Esophagus (tissue), 2 donors: ENCODE data around the gene HS2ST1. TPM values are rescaled to one million over a fixed set of nuclear protein-coding genes. Genes with fewer than 3 reads are reported as not detected.

Source experiments
- H3K27ac ChIP-seq, 2 donors: one replicate each; pipeline ENCODE4 v1.5.1; 2013; ENCODE audit warnings: low read depth in 2 of 2, mild to moderate bottlenecking in 2 of 2, inconsistent platforms in 1 of 2, low read length in 1 of 2, moderate library complexity in 1 of 2
- H3K27me3 ChIP-seq, 2 donors: one replicate each; pipeline ENCODE4 v1.6.1; 2013; ENCODE audit warnings: low read length in 2 of 2, control low read depth in 1 of 2, mild to moderate bottlenecking in 1 of 2; ENCODE audit not compliant: insufficient read depth in 2 of 2, control insufficient read depth in 1 of 2
- H3K36me3 ChIP-seq, 2 donors: one replicate each; pipeline ENCODE4 v1.6.1; 2013; ENCODE audit warnings: low read length in 1 of 2; ENCODE audit not compliant: control insufficient read depth in 2 of 2, insufficient read depth in 2 of 2
- H3K4me1 ChIP-seq, 2 donors: one replicate each; pipeline ENCODE4 v1.6.1; 2013; ENCODE audit warnings: low read length in 1 of 2; ENCODE audit not compliant: control insufficient read depth in 2 of 2, insufficient read depth in 2 of 2
- H3K4me3 ChIP-seq, 2 donors: one replicate each; pipeline ENCODE4 v1.5.1; 2013; ENCODE audit warnings: low read length in 2 of 2, mild to moderate bottlenecking in 2 of 2, low read depth in 1 of 2, moderate library complexity in 1 of 2
- H3K9me3 ChIP-seq, 2 donors: one replicate each; pipeline ENCODE4 v1.6.1; 2013; ENCODE audit warnings: mild to moderate bottlenecking in 2 of 2, low read depth in 1 of 2, low read length in 1 of 2, moderate library complexity in 1 of 2; ENCODE audit not compliant: control insufficient read depth in 2 of 2, insufficient read depth in 1 of 2
- WGBS, 2 donors: extraction: QIAGEN DNeasy Blood & Tissue Kit; methylation state at CpG; one replicate each; pipeline ENCODE4 v1.1.7; 2013; 5-methylcytosine and 5-hydroxymethylcytosine counted together
- polyA plus RNA-seq, 2 donors: library from polyadenylated mRNA; stranded (reverse); fragments of 200-250 nt; gene quantifications; one replicate each; pipeline ENCODE4 v1.2.3, GENCODE V29; 2013
- donor health status: healthy with polysubstance abuse.
- donor health status: Bipolar disorder and iron deficiency.

Gene HS2ST1
- polyA plus RNA-seq, 2 donors: 2.7 to 3.8 TPM

DNA sequence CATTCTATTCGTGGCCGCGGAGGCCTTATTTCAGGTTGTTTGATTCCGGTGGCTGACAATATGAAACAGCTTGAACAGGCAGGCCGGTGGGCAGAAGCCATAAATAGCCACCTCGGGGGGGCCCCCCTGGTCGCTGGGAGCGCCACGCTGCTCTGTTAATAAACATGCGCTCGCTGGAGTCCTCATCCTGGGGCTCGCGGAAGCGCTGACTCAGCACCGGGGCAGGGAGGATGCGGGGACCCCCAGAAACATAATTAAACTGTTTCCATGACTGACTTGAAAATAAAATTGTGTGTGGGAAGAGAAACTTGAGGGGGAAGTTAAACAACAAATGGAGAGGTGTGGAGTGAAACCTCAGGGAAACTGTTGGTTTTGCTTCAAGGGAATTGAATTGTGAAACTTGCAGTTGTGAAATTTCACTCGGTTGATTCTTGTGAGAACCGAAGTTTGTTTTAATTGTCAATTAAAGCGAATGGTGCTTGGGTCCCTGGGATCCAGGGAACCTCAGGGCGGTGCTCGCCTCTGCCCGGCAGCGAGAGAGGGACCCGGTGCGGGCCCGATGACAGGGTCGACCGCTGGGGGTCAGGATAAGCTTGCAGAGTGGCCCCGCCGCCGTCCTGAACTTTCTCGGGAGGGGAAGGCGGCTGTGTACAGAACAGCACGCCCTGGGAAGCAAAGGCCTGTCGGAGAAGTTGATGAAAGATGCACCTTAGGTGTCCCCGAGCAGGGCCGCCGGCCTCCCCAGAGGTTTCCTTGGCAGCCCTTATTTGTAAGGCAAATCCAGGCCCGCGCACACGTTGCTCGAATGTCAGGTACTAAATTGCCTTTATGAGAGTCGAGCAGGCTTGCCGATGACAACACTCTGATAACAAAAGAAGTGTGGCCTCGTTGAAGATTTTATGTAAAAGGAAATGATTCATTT is 237.3 kb downstream of the HS2ST1 start:
- peak overlapping the region in 1 of 2 donors; percentile 40 for H3K27ac ChIP-seq
- no peaks in the 10 kb centered on the region for H3K9me3 ChIP-seq
- no peaks in the 10 kb centered on the region for H3K36me3 ChIP-seq
- H3K4me3 ChIP-seq: peak overlapping the region in 1 of 2 donors; percentile 31
- peaks cover 0 to 3% of the 10 kb centered on the region in 2 donors for H3K4me1 ChIP-seq
- peaks cover 0 to 3% of the 10 kb centered on the region in 2 donors for H3K27me3 ChIP-seq
- WGBS, 2 donors: 23 to 24% methylated on average over 45 of the region's 45 CpGs

DNA sequence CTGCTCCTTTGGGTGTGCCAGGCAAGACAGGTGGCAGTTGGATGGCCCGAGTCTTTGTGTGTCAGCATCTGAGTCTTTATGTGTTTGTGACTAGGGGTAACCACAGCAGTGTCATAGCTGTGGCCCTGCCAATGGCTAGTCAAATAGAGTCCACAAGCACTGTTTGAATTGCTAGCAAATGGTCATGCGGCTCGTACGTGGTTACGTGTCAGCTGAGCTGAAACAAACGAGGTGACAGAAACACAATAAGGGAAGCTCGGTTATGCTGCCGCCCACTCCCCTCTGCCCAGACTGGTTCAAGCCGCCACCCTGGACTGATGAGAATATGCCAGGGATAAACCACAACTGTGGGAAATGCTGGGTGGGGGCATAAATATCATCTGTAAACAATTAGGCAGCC is 239.9 kb downstream of the HS2ST1 start:
- Histone ChIP-seq H3K36me3 (no peaks in the 10 kb centered on the region), H3K27ac (no peak overlapping the region)
- WGBS, 2 donors: 70 to 74% methylated on average over 9 of the region's 9 CpGs

DNA sequence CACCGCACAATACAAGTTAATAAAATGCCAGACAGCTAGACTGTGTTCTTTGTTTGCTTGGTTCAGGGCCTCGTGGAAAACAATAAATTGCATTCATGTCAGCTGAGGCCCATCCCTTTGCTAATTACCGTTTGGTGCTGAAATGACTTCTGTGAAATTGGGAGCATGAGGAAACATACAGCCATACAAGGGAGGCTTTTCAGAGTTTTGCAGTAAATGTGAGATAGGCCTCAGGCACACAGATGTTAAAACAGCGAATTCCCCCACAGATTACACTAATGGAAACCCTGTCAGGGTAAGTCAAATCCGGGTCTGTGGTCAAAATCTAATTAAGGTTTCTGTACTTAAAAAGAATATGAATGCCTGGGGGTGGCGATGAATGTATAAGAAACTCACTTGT is 240.7 kb downstream of the HS2ST1 start:
- Histone ChIP-seq H3K36me3 (no peaks in the 10 kb centered on the region), H3K4me1 (peaks cover 0 to 3% of the 10 kb centered on the region in 2 donors)

More for the DNA sequence above, 239.9 kb downstream of the HS2ST1 start:
- H3K4me1 ChIP-seq: peaks cover 0 to 3% of the 10 kb centered on the region in 2 donors
- H3K4me3 ChIP-seq: no peak overlapping the region
- H3K9me3 ChIP-seq: no peaks in the 10 kb centered on the region
- H3K27me3 ChIP-seq: peaks cover 0 to 2% of the 10 kb centered on the region in 2 donors

DNA sequence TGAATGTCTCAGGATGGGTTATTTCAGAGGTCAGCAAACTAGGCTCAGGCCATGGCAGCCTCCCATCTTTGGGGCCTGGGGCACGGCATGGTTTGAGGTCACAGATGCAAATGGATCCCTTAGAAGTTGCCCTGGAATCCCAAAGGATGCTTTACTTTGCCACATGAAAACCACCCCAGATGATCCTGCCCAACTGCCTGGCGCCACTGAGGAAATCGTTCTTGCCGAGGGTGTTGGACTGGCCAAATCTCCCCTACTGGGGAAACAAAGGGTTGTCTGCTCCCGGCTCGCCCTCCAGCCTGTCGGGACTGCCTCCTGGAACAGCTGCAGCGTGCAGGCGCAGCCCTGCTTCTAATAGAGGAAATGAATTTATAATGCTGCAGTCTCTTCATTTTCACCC is 241.2 kb downstream of the HS2ST1 start:
- 87 to 88% methylated on average over 9 of the region's 9 CpGs for WGBS, 2 donors
- Histone ChIP-seq H3K9me3 (no peaks in the 10 kb centered on the region), H3K4me3 (no peak overlapping the region), H3K27me3 (no peaks in the 10 kb centered on the region), H3K27ac (no peak overlapping the region), H3K4me1 (peaks cover 0 to 3% of the 10 kb centered on the region in 2 donors), H3K36me3 (no peaks in the 10 kb centered on the region)

More for the DNA sequence above, 240.7 kb downstream of the HS2ST1 start:
- H3K27ac ChIP-seq: no peak overlapping the region
- no peaks in the 10 kb centered on the region for H3K27me3 ChIP-seq
- no peak overlapping the region for H3K4me3 ChIP-seq
- WGBS, 2 donors: 68 to 71% methylated on average over 6 of the region's 6 CpGs
- H3K9me3 ChIP-seq: no peaks in the 10 kb centered on the region

DNA sequence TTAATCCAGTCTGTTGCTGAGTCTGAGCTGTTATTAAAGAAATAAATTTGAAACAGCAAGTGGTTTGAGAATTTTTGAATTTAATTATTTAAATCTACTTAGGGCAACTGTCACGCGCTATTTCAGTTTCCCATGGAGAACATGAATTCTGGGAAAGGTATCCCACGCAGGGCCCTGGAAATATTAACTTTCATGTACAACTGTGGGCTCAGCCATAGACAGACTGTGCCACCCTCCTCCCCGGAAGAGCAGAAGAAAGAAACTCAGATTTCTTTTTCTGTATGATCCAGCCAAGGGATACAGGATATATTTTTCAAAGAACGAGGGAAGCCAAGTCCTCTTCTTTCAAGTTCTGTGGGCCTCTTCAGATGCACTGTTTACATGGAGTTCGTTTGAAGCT is 241.7 kb downstream of the HS2ST1 start:
- Histone ChIP-seq H3K4me1 (peaks cover 0 to 3% of the 10 kb centered on the region in 2 donors), H3K4me3 (no peak overlapping the region), H3K36me3 (no peaks in the 10 kb centered on the region), H3K27ac (no peak overlapping the region), H3K9me3 (no peaks in the 10 kb centered on the region), H3K27me3 (no peaks in the 10 kb centered on the region)
- WGBS, 2 donors: 92 to 93% methylated on average over 6 of the region's 6 CpGs

DNA sequence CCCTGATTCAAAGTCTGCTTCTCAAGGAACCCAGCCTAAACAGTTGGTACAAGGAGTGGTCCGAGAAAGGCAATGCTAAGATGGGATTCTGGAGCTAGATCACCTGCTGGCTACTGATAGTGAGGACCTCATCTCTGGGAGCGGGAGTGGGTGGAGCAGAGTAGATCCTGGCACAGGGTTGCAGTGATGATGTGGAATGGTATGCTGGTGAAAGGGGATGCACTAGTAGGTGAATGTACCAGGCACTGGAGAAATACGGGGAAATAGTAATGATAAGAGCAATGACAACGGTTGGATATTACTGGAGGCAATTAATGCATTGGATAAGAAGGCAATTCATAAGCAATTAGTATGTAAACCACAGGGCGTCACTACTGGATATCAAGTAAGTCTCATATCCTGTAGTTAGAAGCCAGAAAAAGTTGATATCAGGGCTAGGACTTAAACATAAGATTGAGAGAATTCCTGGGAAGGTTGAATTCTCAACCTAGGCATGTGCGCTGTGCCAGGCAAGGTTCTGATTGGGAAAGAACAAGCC is 245.0 kb downstream of the HS2ST1 start:
- H3K36me3 ChIP-seq: no peaks in the 10 kb centered on the region
- H3K27ac ChIP-seq: no peak overlapping the region
- 87 to 92% methylated on average over 6 of the region's 6 CpGs for WGBS, 2 donors
- H3K4me3 ChIP-seq: no peak overlapping the region
- no peaks in the 10 kb centered on the region for H3K27me3 ChIP-seq
- H3K9me3 ChIP-seq: no peaks in the 10 kb centered on the region
- no peaks in the 10 kb centered on the region for H3K4me1 ChIP-seq

Other genes starting within 250 kb of the HS2ST1 start
- gene SH3GLB1, start 210.1 kb upstream of the HS2ST1 start, polyA plus RNA-seq: 10 to 100 TPM; 39.2 to 49.4 TPM
- gene SELENOF, start 509 bp upstream of the HS2ST1 start, polyA plus RNA-seq: 10 to 100 TPM; 44.4 to 64.9 TPM